Neural cell (in vitro differentiated cells): ENCODE results near the gene ADAT3. TPM values are rescaled to one million over a fixed set of nuclear protein-coding genes. Genes with fewer than 3 reads are reported as not detected.

Experiments used
- H2AFZ ChIP-seq: fragments of 200-600, 300-800 bp; sonication (generic), shearing (Covaris generic); 2 replicates; pipeline ENCODE4 v1.6.0; 2014; ENCODE audit warnings: low read depth, mild to moderate bottlenecking, antibody characterized with exemption, low read length, moderate library complexity
- H3F3A ChIP-seq: fragments of 200-600 bp; shearing (Covaris generic); 2 replicates; pipeline ENCODE4 v1.6.1; 2016; ENCODE audit warnings: mild to moderate bottlenecking, moderate library complexity, mixed read lengths, antibody characterized with exemption, low read length; ENCODE audit not compliant: insufficient read depth, poor library complexity, severe bottlenecking
- H3K27ac ChIP-seq: fragments of 200-600, 300-800 bp; sonication (generic), shearing (Covaris generic); 2 replicates; pipeline ENCODE4 v1.5.1; 2014; ENCODE audit warnings: mild to moderate bottlenecking, low read length, moderate library complexity
- H3K27me3 ChIP-seq: fragments of 300-800, 200-600 bp; sonication (generic), shearing (Covaris generic); 2 replicates; pipeline ENCODE4 v1.6.0; 2014; ENCODE audit warnings: mild to moderate bottlenecking, low read depth, low read length, moderate library complexity; ENCODE audit not compliant: insufficient read depth
- H3K36me3 ChIP-seq: fragments of 300-800, 200-600 bp; sonication (generic), shearing (Covaris generic); 2 replicates; pipeline ENCODE4 v1.5.1; 2014; ENCODE audit warnings: mild to moderate bottlenecking, antibody characterized with exemption, low read length, moderate library complexity; ENCODE audit not compliant: insufficient read depth
- H3K4me2 ChIP-seq: fragments of 300-800, 200-600 bp; sonication (generic), shearing (Covaris generic); 2 replicates; pipeline ENCODE4 v1.6.0; 2014; ENCODE audit warnings: mild to moderate bottlenecking, low read length
- H3K4me3 ChIP-seq: fragments of 300-800, 200-600 bp; sonication (generic), shearing (Covaris generic); 2 replicates; pipeline ENCODE4 v1.5.1; 2014; ENCODE audit warnings: mild to moderate bottlenecking, low read length, moderate library complexity
- H3K79me2 ChIP-seq: fragments of 200-600 bp; shearing (Covaris generic); replicated peaks from 2 replicates; pipeline ENCODE4 v1.6.0; 2014; ENCODE audit warnings: mild to moderate bottlenecking, low read length, moderate library complexity; ENCODE audit not compliant: insufficient read depth
- H3K9ac ChIP-seq: fragments of 300-800, 200-600 bp; sonication (generic), shearing (Covaris generic); 2 replicates; pipeline ENCODE4 v1.6.1; 2016; ENCODE audit warnings: mild to moderate bottlenecking, low read length, mixed read lengths
- H3K9me2 ChIP-seq: fragments of 200-600 bp; shearing (Covaris generic); 2 replicates; pipeline ENCODE4 v1.6.1; 2016; ENCODE audit warnings: mild to moderate bottlenecking, low read length, mixed read lengths; ENCODE audit not compliant: insufficient read depth
- H3K9me3 ChIP-seq: fragments of 200-600, 300-800 bp; sonication (generic), shearing (Covaris generic); 2 replicates; pipeline ENCODE4 v1.6.1; 2016; ENCODE audit warnings: mild to moderate bottlenecking, mixed run types, low read length, moderate library complexity, mixed read lengths
- H4K20me1 ChIP-seq: fragments of 200-600 bp; shearing (Covaris generic); 2 replicates; pipeline ENCODE4 v1.6.1; 2016; ENCODE audit warnings: mild to moderate bottlenecking, mixed run types; ENCODE audit not compliant: insufficient read depth
- CTCF ChIP-seq: fragments of 450-650 bp; IDR thresholded peaks from 2 replicates; pipeline ENCODE4 v1.5.1; 2014; ENCODE audit warnings: antibody characterized with exemption, mild to moderate bottlenecking, moderate library complexity; ENCODE audit not compliant: poor library complexity, severe bottlenecking
- EP300 ChIP-seq: fragments of 450-650 bp; conservative IDR thresholded peaks from 2 replicates; pipeline ENCODE4 v1.6.1; 2014; ENCODE audit warnings: antibody characterized with exemption, mild to moderate bottlenecking, moderate library complexity; ENCODE audit not compliant: poor library complexity, severe bottlenecking
- EZH2 ChIP-seq: fragments of 200-600, 300-800 bp; shearing (Covaris generic), sonication (generic); IDR thresholded peaks from 2 replicates; pipeline ENCODE4 v1.6.1; 2014; ENCODE audit warnings: antibody characterized with exemption, low read length, borderline replicate concordance, mild to moderate bottlenecking; ENCODE audit not compliant: insufficient read depth, poor library complexity, severe bottlenecking
- MXI1 ChIP-seq: fragments of 450-650 bp; conservative IDR thresholded peaks from 2 replicates; pipeline ENCODE4 v1.6.1; 2014; ENCODE audit warnings: antibody characterized with exemption, mild to moderate bottlenecking; ENCODE audit not compliant: poor library complexity, severe bottlenecking
- POLR2AphosphoS5 ChIP-seq: IDR thresholded peaks from 2 replicates; pipeline ENCODE4 v1.6.1; 2012
- RAD21 ChIP-seq: fragments of 450-650 bp; conservative IDR thresholded peaks from 2 replicates; pipeline ENCODE4 v1.6.1; 2014; ENCODE audit warnings: antibody characterized with exemption, mild to moderate bottlenecking, moderate library complexity
- REST ChIP-seq: IDR thresholded peaks from 2 replicates; pipeline ENCODE4 v1.6.1; 2012; ENCODE audit warnings: borderline replicate concordance
- SMC3 ChIP-seq: fragments of 450-650 bp; conservative IDR thresholded peaks from 2 replicates; pipeline ENCODE4 v1.6.1; 2014; ENCODE audit warnings: antibody characterized with exemption, mild to moderate bottlenecking, moderate library complexity; ENCODE audit not compliant: poor library complexity
- TAF1 ChIP-seq: IDR thresholded peaks from 2 replicates; pipeline ENCODE4 v1.6.1; 2012; ENCODE audit warnings: low read depth
- polyA plus RNA-seq: library from polyadenylated mRNA; depleted of rRNA; stranded (reverse); fragments of >200 nt; gene quantifications from 2 replicates; pipeline ENCODE4 v1.2.3, GENCODE V29; 2014

Gene ADAT3
- polyA plus RNA-seq, 1 donor from 2014 or later: 1.6 TPM

GRCh38 chr19:1956868-1957492 is 51.8 kb downstream of the ADAT3 start:
- Histone ChIP-seq H3K9me2 (no peaks in the 10 kb centered on the region), H3K9ac (no peak overlapping the region), H3K4me3 (no peak overlapping the region), H3K9me3 (no peaks in the 10 kb centered on the region), H3K27me3 (no peaks in the 10 kb centered on the region), H3K36me3 (no peaks in the 10 kb centered on the region), H3K4me2 (no peak overlapping the region), H2AFZ (no peak overlapping the region), H3F3A (no peaks in the 10 kb centered on the region), H3K79me2 (peaks cover 20% of the 10 kb centered on the region), H4K20me1 (no peaks in the 10 kb centered on the region), H3K27ac (no peak overlapping the region)
- no peak for TF ChIP-seq TAF1
- no peak for TF ChIP-seq EZH2
- no peak for TF ChIP-seq SMC3
- no peak for TF ChIP-seq POLR2AphosphoS5
- TF ChIP-seq RAD21: no peak
- no peak for TF ChIP-seq MXI1
- no peak for TF ChIP-seq CTCF
- no peak for TF ChIP-seq EP300
- TF ChIP-seq REST: no peak

GRCh38 chr19:1957562-1958248 is 52.5 kb downstream of the ADAT3 start:
- H3K4me3 ChIP-seq: no peak overlapping the region
- peaks cover 14% of the 10 kb centered on the region for H3K79me2 ChIP-seq
- H3K4me2 ChIP-seq: no peak overlapping the region
- H4K20me1 ChIP-seq: no peaks in the 10 kb centered on the region
- no peaks in the 10 kb centered on the region for H3K27me3 ChIP-seq
- H3K9me2 ChIP-seq: no peaks in the 10 kb centered on the region
- H3K36me3 ChIP-seq: no peaks in the 10 kb centered on the region
- H3K27ac ChIP-seq: no peak overlapping the region
- H2AFZ ChIP-seq: no peak overlapping the region
- H3K9ac ChIP-seq: no peak overlapping the region
- H3K9me3 ChIP-seq: no peaks in the 10 kb centered on the region
- TF ChIP-seq REST (no peak), POLR2AphosphoS5 (no peak), RAD21 (no peak), CTCF (no peak), SMC3 (no peak), EZH2 (no peak), MXI1 (no peak), EP300 (no peak), TAF1 (no peak)
- no peaks in the 10 kb centered on the region for H3F3A ChIP-seq
